Right atrium auricular region (tissue), 2 donors: ENCODE data around the gene TMEM187. TPM values are rescaled to one million over a fixed set of nuclear protein-coding genes. Genes with fewer than 3 reads are reported as not detected.

Source experiments
- DNase-seq: peaks from one replicate; pipeline ENCODE4 v3.0.0-alpha.2; 2019; ENCODE audit warnings: low spot score
- H3K27ac ChIP-seq, 2 donors: fragments of 200-600 bp; sonication (generic); 1 replicate in 1 of 2; 2 replicates in 1 of 2; pipeline ENCODE4 v1.5.1; 2016 to 2019
- H3K27me3 ChIP-seq, 2 donors: fragments of 200-600 bp; sonication (generic); one replicate each; pipeline versions ENCODE4 v1.5.1 to v1.6.0; 2017 to 2019
- H3K36me3 ChIP-seq: fragments of 200-600 bp; sonication (generic); one replicate; pipeline ENCODE4 v1.5.1; 2016
- H3K4me1 ChIP-seq, 2 donors: fragments of 200-600 bp; sonication (generic); one replicate each; pipeline versions ENCODE4 v1.5.1 to v1.6.0; 2017 to 2019
- H3K4me3 ChIP-seq, 2 donors: fragments of 200-600 bp; sonication (generic); 1 replicate in 1 of 2; 2 replicates in 1 of 2; pipeline ENCODE4 v1.5.1; 2017 to 2019; ENCODE audit warnings: mild to moderate bottlenecking in 1 of 2, moderate library complexity in 1 of 2
- H3K9me3 ChIP-seq, 2 donors: fragments of 200-600 bp; sonication (generic); one replicate each; pipeline ENCODE4 v1.5.1; 2019
- CTCF ChIP-seq, 2 donors: fragments of 200-600 bp; sonication (generic); IDR thresholded peaks; one replicate each; pipeline ENCODE4 v1.5.1; 2019; ENCODE audit warnings: antibody characterized with exemption in 2 of 2
- total RNA-seq, 2 donors: library from RNA; depleted of rRNA; stranded (reverse); fragments of >200 nt; gene quantifications; one replicate each; pipeline ENCODE4 v1.1.0, GENCODE V29; 2016

TMEM187 gene
- total RNA-seq, 2 donors from 2014 or later: 4.7 to 6.4 TPM

GRCh38 chrX:153933748-153934147 is 38.8 kb upstream of the TMEM187 start:
- Histone ChIP-seq H3K27ac (no peak overlapping the region), H3K27me3 (no peaks in the 10 kb centered on the region), H3K36me3 (peaks cover 26% of the 10 kb centered on the region), H3K4me1 (peaks cover 0 to 23% of the 10 kb centered on the region in 2 donors), H3K9me3 (no peaks in the 10 kb centered on the region), H3K4me3 (peak overlapping the region; percentile 65)
- DNase-seq: no peak
- TF ChIP-seq CTCF (IDR thresholded peaks at IDR 0.05): no peak

GRCh38 chrX:153934148-153934761 is 38.3 kb upstream of the TMEM187 start:
- Histone ChIP-seq H3K4me1 (peaks cover 0 to 18% of the 10 kb centered on the region in 2 donors), H3K9me3 (no peaks in the 10 kb centered on the region), H3K4me3 (peak overlapping the region; percentile 65), H3K27ac (peak overlapping the region; percentile 26 to 58), H3K27me3 (no peaks in the 10 kb centered on the region), H3K36me3 (peaks cover 26% of the 10 kb centered on the region)
- TF ChIP-seq CTCF (IDR thresholded peaks at IDR 0.05): no peak
- no peak for DNase-seq

GRCh38 chrX:153934762-153935325 is 37.7 kb upstream of the TMEM187 start, which contains the start of gene NAA10:
Gene NAA10 (minus strand): TSS chrX:153935037. CDS start chrX:153934904, 133 bp downstream.
- Histone ChIP-seq H3K9me3 (no peaks in the 10 kb centered on the region), H3K4me3 (peak within 1 kb of the TSS; percentile 65), H3K4me1 (peaks cover 0 to 15% of the 10 kb centered on the region in 2 donors), H3K27ac (peak within 1 kb of the TSS; percentile 43 to 58), H3K27me3 (no peaks in the 10 kb centered on the region), H3K36me3 (peaks cover 23% of the 10 kb centered on the region)
- no peak for DNase-seq
- no peak for TF ChIP-seq CTCF (IDR thresholded peaks at IDR 0.05)

- H3K27ac ChIP-seq: peak overlapping the region in 1 of 2 donors; percentile 43
Measured at GRCh38 chrX:153935326-153935851, 37.2 kb upstream of the TMEM187 start.

GRCh38 chrX:153937056-153937455 is 35.5 kb upstream of the TMEM187 start:
- Histone ChIP-seq H3K4me3 (no peak overlapping the region), H3K27me3 (no peaks in the 10 kb centered on the region), H3K9me3 (no peaks in the 10 kb centered on the region), H3K27ac (no peak overlapping the region), H3K4me1 (peaks cover 0 to 15% of the 10 kb centered on the region in 2 donors), H3K36me3 (peaks cover 2% of the 10 kb centered on the region)
- TF ChIP-seq CTCF (IDR thresholded peaks at IDR 0.05): no peak
- no peak for DNase-seq

More at GRCh38 chrX:153935326-153935851, 37.2 kb upstream of the TMEM187 start:
- no peaks in the 10 kb centered on the region for H3K27me3 ChIP-seq
- peaks cover 0 to 15% of the 10 kb centered on the region in 2 donors for H3K4me1 ChIP-seq
- H3K9me3 ChIP-seq: no peaks in the 10 kb centered on the region
- peaks cover 18% of the 10 kb centered on the region for H3K36me3 ChIP-seq
- H3K4me3 ChIP-seq: peak overlapping the region; percentile 45 to 65
- no peak for TF ChIP-seq CTCF (IDR thresholded peaks at IDR 0.05)
- DNase-seq: no peak
